B cell (primary cell): ENCODE measurements around the gene MALRD1. TPM values are rescaled to one million over a fixed set of nuclear protein-coding genes. Genes with fewer than 3 reads are reported as not detected.

Experiments
- ATAC-seq: fragments of 200-7000 bp; cut with Tn5 transposase; one replicate; pipeline ENCODE4 v1.10.0; 2021; ENCODE audit warnings: low read depth, mild to moderate bottlenecking, moderate number of reproducible peaks, moderate library complexity
- CTCF ChIA-PET: fragments of 350-600 bp; sonication (Branson Sonifier 250); formaldehyde crosslinking; loops from one replicate; lab custom pipeline; 2021; ENCODE audit warnings: antibody characterized with exemption, inconsistent platforms; lab: Charles Lee
- POLR2A ChIA-PET: fragments of 350-600 bp; sonication (Branson Sonifier 250); formaldehyde crosslinking; loops from one replicate; lab custom pipeline; 2021; ENCODE audit warnings: antibody characterized with exemption; lab: Charles Lee
- DNase-seq: peaks from one replicate; pipeline ENCODE4 v3.0.0; 2013
- H2AFZ ChIP-seq: 2 replicates; pipeline ENCODE4 v1.6.1; 2012; ENCODE audit warnings: mild to moderate bottlenecking, low read depth, low read length; ENCODE audit not compliant: insufficient read depth, poor library complexity, severe bottlenecking
- H3K27ac ChIP-seq, 2 donors: 1 replicate in 1 of 2; 2 replicates in 1 of 2; pipeline ENCODE4 v1.5.1; 2012 to 2013; ENCODE audit warnings: low read length in 2 of 2, mild to moderate bottlenecking in 2 of 2, moderate library complexity in 1 of 2
- H3K27me3 ChIP-seq, 4 experiments: fragments of 200-600 bp in 1 of 4; sonication (generic) in 1 of 4; replicated peaks in 1 of 4; 1 replicate in 2 of 4; 2 replicates in 2 of 4; pipeline versions ENCODE4 v1.6.1 to v1.7.0; 2013 to 2016; ENCODE audit warnings: low read length in 3 of 4, mild to moderate bottlenecking in 2 of 4, mixed read lengths in 1 of 4, moderate library complexity in 1 of 4; ENCODE audit not compliant: insufficient read depth in 4 of 4, control insufficient read depth in 3 of 4; ENCODE audit errors: control extremely low read depth in 1 of 4
- H3K36me3 ChIP-seq, 2 experiments: replicated peaks in 1 of 2; 1 replicate in 1 of 2; 2 replicates in 1 of 2; pipeline versions ENCODE4 v1.6.1 to v1.7.1; 2013; ENCODE audit warnings: low read length in 1 of 2; ENCODE audit not compliant: insufficient read depth in 2 of 2, control insufficient read depth in 1 of 2; ENCODE audit errors: control extremely low read depth in 1 of 2, extremely low read depth in 1 of 2
- H3K4me1 ChIP-seq, 2 donors: fragments of 200-600 bp in 1 of 2; sonication (generic) in 1 of 2; 1 replicate in 1 of 2; 2 replicates in 1 of 2; pipeline versions ENCODE4 v1.5.1 to v1.6.1; 2013 to 2017; ENCODE audit warnings: low read length in 2 of 2; ENCODE audit not compliant: control insufficient read depth in 2 of 2, insufficient read depth in 2 of 2
- H3K4me2 ChIP-seq: replicated peaks from 2 replicates; pipeline ENCODE3; 2012; ENCODE audit warnings: mild to moderate bottlenecking, low read depth, low read length; ENCODE audit not compliant: poor library complexity, severe bottlenecking
- H3K4me3 ChIP-seq, 5 experiments: fragments of 200-600 bp in 1 of 5; sonication (generic) in 1 of 5; 1 replicate in 3 of 5; 2 replicates in 2 of 5; pipeline versions ENCODE4 v1.5.1 to v1.7.0; 2011 to 2016; ENCODE audit warnings: low read length in 4 of 5, mild to moderate bottlenecking in 4 of 5, low read depth in 2 of 5, control low read depth in 1 of 5, moderate library complexity in 1 of 5; ENCODE audit not compliant: insufficient read depth in 1 of 5; ENCODE audit errors: control extremely low read depth in 1 of 5, extremely low read depth in 1 of 5
- H3K79me2 ChIP-seq: fragments of 200-600 bp; sonication (generic); one replicate; pipeline ENCODE4 v1.6.0; 2016; ENCODE audit warnings: low read length; ENCODE audit not compliant: control insufficient read depth, insufficient read depth
- H3K9ac ChIP-seq: fragments of 200-600 bp; sonication (generic); 2 replicates; pipeline ENCODE4 v1.6.1; 2017; ENCODE audit warnings: mild to moderate bottlenecking, low read length, moderate library complexity
- H3K9me3 ChIP-seq, 3 donors: one replicate each; pipeline versions ENCODE4 v1.6.1 to v1.7.1; 2013; ENCODE audit warnings: low read length in 2 of 3; ENCODE audit not compliant: control insufficient read depth in 2 of 3, insufficient read depth in 1 of 3; ENCODE audit errors: control extremely low read depth in 1 of 3
- H4K20me1 ChIP-seq: 2 replicates; pipeline ENCODE4 v1.6.0; 2012; ENCODE audit warnings: mild to moderate bottlenecking, low read length; ENCODE audit not compliant: insufficient read depth, control insufficient read depth, poor library complexity, severe bottlenecking
- H3K27ac Mint-ChIP-seq: one replicate; pipeline ENCODE4 v1.8.0; 2021; ENCODE audit warnings: mixed read lengths
- H3K27me3 Mint-ChIP-seq: one replicate; pipeline ENCODE4 v1.8.0; 2021; ENCODE audit warnings: mixed read lengths
- H3K4me1 Mint-ChIP-seq: one replicate; pipeline ENCODE4 v1.8.0; 2021; ENCODE audit warnings: mixed read lengths
- H3K4me3 Mint-ChIP-seq: one replicate; pipeline ENCODE4 v1.8.0; 2021; ENCODE audit warnings: mixed read lengths
- H3K9me3 Mint-ChIP-seq: one replicate; pipeline ENCODE4 v1.8.0; 2022; ENCODE audit warnings: mixed read lengths; ENCODE audit not compliant: insufficient read depth
- CTCF ChIP-seq: fragments of 200-600 bp; IDR thresholded peaks from one replicate; pipeline ENCODE4 v1.8.0; 2022; ENCODE audit warnings: antibody characterized with exemption, mild to moderate bottlenecking
- EZH2 ChIP-seq: IDR thresholded peaks from 2 replicates; pipeline ENCODE4 v1.6.1; 2012; ENCODE audit warnings: borderline replicate concordance, low read depth, mild to moderate bottlenecking, moderate library complexity, low read length; ENCODE audit not compliant: insufficient read depth, poor library complexity, severe bottlenecking
- WGBS: methylation state at CpG from one replicate; pipeline ENCODE4 v1.1.5; 2013; ENCODE audit warnings: missing lambda C conversion rate; ENCODE audit not compliant: insufficient coverage; 5-methylcytosine and 5-hydroxymethylcytosine counted together
- intact Hi-C: fragments of 100-400 bp; cut with micrococcal nuclease; formaldehyde crosslinking; loops from one replicate; pipeline ENCODE4 v1.10.0; 2022
- polyA plus RNA-seq: library from polyadenylated mRNA; depleted of rRNA; stranded (reverse); fragments of >200 nt; gene quantifications from 2 replicates; pipeline ENCODE4 v1.2.3, GENCODE V29; 2012
- total RNA-seq, 2 donors: library from RNA; stranded (reverse); fragments of 120-200 nt in 1 of 2; gene quantifications; 1 replicate in 1 of 2; 2 replicates in 1 of 2; pipeline versions ENCODE4 v1.2.3 to v1.2.4, GENCODE V29; 2013 to 2022

The MALRD1 gene
- total and polyA plus RNA-seq, 2 donors (not counting 1 experiment from before 2014, with no cell fraction given): not detected

DNA sequence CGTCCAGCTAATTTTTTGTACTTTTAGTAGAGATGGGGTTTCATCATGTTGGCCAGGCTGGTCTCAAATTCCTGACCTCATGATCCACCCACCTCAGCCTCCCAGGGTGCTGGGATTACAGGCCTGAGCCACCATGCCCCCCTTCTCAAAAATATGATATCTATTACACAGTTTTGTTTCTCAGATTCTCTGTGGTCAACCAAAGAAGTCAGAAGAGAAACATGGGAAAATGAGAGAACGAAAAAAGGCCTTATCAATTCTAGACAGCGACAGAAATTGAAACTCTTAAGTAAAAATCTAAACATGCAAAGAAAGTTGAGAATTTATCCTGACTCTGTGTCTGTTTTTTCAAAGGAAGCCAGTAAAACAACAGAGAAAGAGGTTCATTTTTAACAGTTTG lies 483.8 kb downstream of the MALRD1 start:
- Mint-ChIP-seq H3K4me1 (no peaks in the 10 kb centered on the region), H3K9me3 (peaks cover 2% of the 10 kb centered on the region), H3K27me3 (no peaks in the 10 kb centered on the region), H3K27ac (no peak overlapping the region), H3K4me3 (no peak overlapping the region)
- peaks cover 0 to 4% (median 0%) of the 10 kb centered on the region in 3 donors for H3K9me3 ChIP-seq
- H4K20me1 ChIP-seq: no peaks in the 10 kb centered on the region
- DNase-seq (no peak), ATAC-seq (no peak)
- POLR2A ChIA-PET: no interaction called here
- no peak overlapping the region for H3K27ac ChIP-seq
- no peak overlapping the region for H3K4me2 ChIP-seq
- no peak overlapping the region for H2AFZ ChIP-seq
- H3K27me3 ChIP-seq: no peaks in the 10 kb centered on the region
- no peaks in the 10 kb centered on the region for H3K36me3 ChIP-seq
- TF ChIP-seq CTCF: no peak
- TF ChIP-seq EZH2: no peak
- intact Hi-C loops: no loop called here
- H3K4me3 ChIP-seq: no peak overlapping the region
- WGBS: no CpG with 5 or more reads among the region's 3 CpGs
- CTCF ChIA-PET: no interaction called here
- H3K4me1 ChIP-seq: no peaks in the 10 kb centered on the region
- no peaks in the 10 kb centered on the region for H3K79me2 ChIP-seq
- H3K9ac ChIP-seq: no peak overlapping the region

DNA sequence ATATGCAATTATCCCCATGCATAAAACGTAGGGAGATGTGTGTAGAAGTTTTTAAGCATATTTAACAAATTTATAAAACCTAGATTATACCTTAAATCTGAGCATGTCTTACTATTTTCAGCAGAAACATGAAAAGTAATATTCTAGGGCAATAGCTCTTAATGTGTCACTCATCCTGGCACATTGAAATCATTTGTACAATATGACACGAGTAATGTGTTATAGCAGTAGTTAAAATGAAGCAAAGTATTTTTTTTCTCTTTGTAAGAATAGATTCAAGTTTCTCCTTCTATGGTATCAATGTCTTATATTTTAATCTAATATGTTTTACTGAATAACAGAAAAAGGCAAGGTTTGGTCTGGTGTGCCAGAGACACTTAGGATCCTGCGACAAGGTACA lies 492.7 kb downstream of the MALRD1 start:
- Mint-ChIP-seq H3K4me3 (no peak overlapping the region), H3K27ac (no peak overlapping the region), H3K27me3 (no peaks in the 10 kb centered on the region), H3K9me3 (peaks cover 2% of the 10 kb centered on the region), H3K4me1 (no peaks in the 10 kb centered on the region)
- no peak for ATAC-seq
- Histone ChIP-seq H3K4me1 (no peaks in the 10 kb centered on the region), H3K9me3 (peaks cover 0 to 3% (median 0%) of the 10 kb centered on the region in 3 donors), H3K4me2 (no peak overlapping the region), H3K36me3 (no peaks in the 10 kb centered on the region), H4K20me1 (no peaks in the 10 kb centered on the region), H3K79me2 (no peaks in the 10 kb centered on the region), H3K9ac (no peak overlapping the region), H3K4me3 (no peak overlapping the region), H3K27ac (no peak overlapping the region), H3K27me3 (no peaks in the 10 kb centered on the region), H2AFZ (no peak overlapping the region)
- WGBS: no CpG with 5 or more reads among the region's 3 CpGs
- no peak for DNase-seq
- ChIA-PET POLR2A (no interaction called here), CTCF (no interaction called here)
- intact Hi-C loops: no loop called here
- TF ChIP-seq CTCF: no peak
- no peak for TF ChIP-seq EZH2
